ENCODE measurements around the gene FLVCR2. TPM values are rescaled to one million over a fixed set of nuclear protein-coding genes. Genes with fewer than 3 reads are reported as not detected.

The FLVCR2 gene
- total RNA-seq, 1 donor from 2014 or later = 1.8 TPM

DNA sequence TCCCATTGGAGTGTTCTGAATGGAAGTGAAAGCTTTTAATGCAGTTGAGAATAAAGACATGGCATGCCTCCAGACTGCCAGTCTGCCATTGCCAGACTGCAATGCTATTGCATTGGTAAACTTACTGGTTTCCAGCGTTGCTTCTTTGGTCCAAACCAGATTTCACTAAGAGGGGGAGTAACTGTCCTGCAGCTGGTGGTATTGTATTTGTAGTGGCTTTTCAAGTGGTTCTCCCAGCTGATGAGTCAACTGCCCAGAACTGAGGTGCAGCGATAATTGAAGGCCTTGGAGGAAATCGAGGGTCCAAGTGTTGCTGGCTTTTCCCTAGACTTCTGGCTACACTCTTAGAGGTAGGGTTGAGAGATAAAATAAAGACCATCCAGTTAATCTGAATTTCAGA, 50.4 kb downstream of the FLVCR2 start:
- DNase-seq (ENCODE audit: low read depth in 2 of 2) = no peak

DNA sequence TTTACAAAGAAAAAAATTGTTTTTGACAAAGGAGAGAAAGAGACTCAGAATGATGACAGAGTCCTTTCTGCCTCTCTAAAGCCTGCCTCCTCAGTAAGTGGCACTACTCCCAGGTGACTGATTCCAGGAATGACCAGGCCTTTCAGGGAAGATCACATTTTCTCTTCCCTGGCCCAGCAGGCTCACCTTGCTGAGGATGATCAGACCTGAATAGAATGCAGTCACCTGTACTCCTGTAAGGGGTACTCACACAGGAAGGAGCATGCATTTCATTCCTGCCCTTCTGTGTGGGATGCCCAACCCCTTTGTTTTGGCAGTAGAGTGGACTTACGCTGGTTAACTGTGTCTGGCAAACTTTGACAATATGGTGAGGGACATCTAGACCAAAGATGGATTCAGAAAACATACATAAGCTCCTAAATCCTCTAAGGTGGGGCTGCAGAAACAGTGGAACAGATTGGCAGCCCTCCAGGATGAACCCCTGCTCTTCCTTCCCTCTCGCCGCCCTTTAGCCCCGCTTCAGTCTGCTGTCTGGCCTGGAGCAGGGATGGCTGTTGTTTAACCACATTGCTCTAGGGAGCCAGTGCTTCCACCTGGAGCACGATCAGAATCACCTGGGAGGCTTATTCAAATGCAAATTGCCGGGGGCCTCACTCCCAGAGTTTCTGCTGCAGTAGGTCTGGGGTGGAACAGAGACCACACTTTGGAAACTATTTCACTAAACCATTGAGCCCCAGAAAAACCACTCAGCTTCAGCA, 52.5 kb downstream of the FLVCR2 start:
- no peak for DNase-seq (ENCODE audit: low read depth in 2 of 2)

DNA sequence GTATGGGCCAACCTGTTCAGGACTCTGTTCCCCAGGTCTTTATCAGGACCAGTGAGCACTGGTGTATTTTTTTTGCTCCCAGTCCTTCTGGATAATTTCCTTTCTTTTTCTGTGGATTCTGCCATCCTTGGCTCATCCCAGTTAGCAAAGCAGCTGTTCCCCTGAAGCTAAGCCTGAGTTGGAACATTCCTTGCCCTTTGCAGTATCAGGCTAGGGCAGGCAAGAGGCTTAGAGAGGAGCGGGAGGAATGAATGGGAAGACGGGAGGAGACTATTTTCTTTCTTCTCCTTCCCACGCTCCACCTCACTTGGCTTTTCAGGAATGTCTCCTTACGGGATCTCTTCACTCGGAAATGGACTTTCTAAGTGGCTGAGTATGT, 53.0 kb downstream of the FLVCR2 start:
- DNase-seq (ENCODE audit: low read depth in 2 of 2) = no peak

GRCh38 chr14:75634848-75635247, 56.4 kb downstream of the FLVCR2 start:
- no peak for DNase-seq (ENCODE audit: low read depth in 2 of 2)

DNA sequence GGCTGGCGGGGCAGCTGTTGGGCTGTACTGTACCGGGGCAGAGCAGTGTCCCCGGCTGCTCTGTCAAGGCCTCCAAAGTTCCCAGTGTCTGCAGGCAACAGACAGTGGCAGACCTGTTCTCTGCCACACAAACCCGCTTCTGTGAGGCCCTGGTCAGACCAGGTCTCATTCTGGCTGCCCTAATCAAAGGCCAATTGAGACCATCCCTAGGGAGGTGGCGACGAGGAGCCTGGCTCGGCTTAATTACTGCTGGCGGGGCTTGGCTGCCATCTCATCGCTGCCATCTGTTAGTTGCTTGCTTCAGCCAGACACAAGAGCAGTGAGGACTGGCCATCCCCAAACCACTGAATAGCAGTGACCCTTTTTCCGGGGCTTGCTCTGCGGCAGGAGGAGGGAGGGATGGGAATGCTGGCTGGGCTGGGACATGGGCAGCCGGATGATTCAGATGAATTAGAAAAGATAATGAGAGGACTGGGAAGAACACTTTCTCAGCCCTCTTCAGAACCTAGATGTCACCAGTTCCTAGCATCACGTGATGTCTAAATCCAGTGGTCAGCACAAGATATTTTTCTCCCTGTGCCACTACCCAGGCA, 57.8 kb downstream of the FLVCR2 start:
- DNase-seq (ENCODE audit: low read depth in 2 of 2) = no peak

DNA sequence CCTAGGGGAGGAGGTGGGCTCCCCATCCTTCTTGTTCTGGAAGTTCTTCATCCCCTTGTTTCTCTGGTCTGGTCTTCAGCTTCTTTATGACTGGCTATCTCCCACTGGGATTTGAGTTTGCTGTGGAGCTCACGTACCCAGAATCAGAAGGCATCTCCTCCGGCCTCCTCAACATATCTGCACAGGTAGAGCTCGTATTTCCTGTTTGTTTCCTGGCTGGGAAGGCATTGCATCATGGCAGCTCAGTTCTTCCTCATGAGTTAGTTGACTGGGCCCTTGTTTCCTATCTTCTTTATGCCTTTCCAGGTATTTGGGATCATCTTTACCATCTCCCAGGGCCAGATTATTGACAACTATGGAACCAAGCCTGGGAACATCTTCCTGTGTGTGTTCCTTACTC, 62.5 kb downstream of the FLVCR2 start:
- no peak for DNase-seq (ENCODE audit: low read depth in 2 of 2)

DNA sequence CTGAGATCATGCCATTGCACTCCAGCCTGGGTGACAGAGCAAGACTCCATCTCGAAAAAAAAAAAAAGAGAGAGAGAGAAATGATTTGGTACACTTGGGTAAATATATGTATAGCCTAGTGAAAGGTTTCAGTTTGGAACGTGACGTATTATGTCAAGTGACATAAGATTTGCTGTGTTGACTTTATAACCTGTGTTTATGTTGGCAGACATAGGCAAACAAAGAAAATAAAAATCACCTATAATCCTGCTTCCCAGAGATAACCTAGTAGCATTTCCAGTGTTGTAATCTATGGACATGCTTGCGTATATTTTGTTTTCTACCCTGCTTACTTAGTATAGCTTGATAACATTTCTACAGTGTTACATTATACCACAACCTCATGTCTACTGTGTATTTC, 65.6 kb downstream of the FLVCR2 start:
- peak; percentile 50 to 57 for DNase-seq (ENCODE audit: low read depth in 2 of 2)

DNA sequence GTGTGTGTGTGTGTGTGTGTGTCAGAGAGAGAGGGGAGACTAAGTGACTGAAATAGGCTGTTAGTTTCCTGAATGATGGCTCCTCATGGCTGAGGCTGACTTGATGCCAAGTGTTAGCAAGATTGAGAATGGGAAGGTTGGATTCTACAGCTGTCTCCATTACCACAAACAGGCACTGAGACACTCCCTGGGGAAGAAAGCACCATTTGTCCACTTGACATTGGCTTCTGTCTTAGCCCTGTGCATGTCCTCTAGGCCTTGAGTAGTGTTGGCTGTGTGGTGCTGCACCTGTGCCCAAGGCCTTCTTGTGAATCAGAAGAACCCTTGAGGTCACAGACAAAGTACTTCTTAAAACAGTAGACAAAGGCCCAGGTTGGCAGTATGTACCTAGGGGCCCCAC, 66.6 kb downstream of the FLVCR2 start:
- DNase-seq (ENCODE audit: low read depth in 2 of 2) = no peak

DNA sequence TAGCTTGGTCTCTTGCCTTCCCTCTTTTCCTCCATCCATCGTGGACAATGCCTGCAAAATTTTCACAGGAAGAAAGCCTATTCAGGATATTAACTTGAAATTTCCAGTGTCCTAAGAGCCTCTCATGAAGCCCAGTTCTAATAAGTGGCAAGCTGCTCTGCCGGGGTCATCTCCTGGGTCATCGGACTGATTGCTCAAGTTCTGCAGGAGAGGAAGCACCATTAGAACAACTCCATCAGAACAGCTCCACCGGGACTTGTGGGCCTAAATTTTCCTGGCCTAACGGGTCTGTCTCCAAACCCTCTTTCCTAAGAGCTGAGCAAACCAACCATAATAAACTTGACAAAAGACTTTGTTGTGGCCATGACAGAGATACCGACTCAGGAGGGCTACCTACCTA, 68.3 kb downstream of the FLVCR2 start:
- peak in 1 of 2 donors; percentile 32 for DNase-seq (ENCODE audit: low read depth in 2 of 2)

- DNase-seq (ENCODE audit: low read depth in 2 of 2) = peak in 1 of 2 donors; percentile 24
Measured at GRCh38 chr14:75647640-75648039, 69.2 kb downstream of the FLVCR2 start.

- peak; percentile 96 to 97 for DNase-seq (ENCODE audit: low read depth in 2 of 2)
Measured at GRCh38 chr14:75648066-75648838, 69.8 kb downstream of the FLVCR2 start.

DNA sequence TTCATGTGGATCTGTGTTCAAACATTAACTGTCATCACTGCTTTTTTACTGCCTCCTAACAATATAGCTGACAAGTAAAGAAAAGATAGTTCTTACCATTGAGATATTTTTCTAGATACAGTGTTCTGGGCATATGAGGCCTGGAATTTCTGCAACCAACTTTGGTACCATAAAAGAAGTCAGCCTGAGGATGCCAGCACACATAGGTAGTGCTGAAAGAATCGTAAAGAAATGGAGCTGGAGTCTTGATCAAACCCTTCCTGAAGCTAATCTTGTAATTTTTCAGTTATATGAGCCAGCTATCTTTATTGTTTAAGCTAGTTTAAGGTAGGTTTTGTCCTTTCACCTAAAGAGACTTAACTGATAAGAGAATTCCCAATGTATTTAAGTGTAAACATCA, 70.9 kb downstream of the FLVCR2 start:
- no peak for DNase-seq (ENCODE audit: low read depth in 2 of 2)

GRCh38 chr14:75649773-75650172, 71.4 kb downstream of the FLVCR2 start:
- no peak for DNase-seq (ENCODE audit: low read depth in 2 of 2)

DNA sequence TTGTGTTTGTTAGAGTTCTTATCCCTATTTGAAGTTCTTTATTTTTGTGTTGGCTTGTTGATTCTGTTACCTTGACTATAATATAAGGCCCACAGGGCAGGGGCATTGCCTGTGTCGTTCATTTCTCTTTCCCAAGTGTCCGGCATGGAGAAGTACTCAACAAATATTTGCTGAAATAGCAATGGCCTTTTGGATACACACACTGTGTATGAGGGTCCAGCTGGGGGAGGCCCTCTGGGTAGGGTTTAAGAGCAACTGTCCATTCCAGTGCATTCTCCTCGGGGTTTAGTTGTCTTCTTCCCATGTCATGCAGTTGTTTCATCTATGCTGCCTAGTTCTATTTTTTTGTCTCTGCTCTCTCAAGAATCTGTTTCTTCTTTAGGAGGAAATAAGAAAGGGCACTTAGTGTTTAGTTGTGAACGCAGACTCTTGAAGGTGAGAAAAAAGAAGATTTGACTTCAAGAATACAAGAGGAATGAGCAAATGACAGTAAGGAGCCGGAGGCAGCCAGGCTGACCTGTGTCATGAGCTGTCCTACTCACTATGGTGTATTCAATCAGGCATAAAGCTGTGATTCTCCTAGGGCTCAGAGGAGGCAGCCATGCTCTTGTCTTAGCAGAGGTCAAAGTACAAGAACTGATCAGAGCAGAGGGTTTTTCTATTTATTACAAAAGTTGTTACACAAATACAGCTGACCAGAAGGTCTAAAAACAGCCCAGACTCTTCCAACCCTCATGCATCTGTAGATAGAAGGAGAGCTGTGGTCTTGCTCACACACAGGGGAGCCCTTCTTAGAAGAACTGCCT, 72.0 kb downstream of the FLVCR2 start:
- no peak for DNase-seq (ENCODE audit: low read depth in 2 of 2)

DNA sequence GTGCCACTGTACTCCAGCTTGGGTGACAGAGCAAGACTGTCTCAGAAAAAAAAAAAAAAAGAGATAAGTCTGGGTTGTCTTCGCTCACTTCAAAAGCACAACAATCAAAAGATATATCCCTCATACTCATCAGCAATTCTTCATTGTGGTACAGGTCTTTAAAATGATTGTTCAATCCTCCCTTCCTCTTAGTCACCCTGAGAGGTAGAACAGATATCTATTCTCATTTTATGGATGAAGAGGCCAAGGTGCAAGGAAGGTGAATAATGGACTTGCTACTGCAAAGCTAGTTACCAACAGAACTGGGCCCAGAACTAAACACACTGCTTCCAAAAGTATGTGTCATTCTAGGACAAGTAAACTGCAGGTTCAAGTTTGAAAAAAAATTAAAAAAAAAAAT, 75.1 kb downstream of the FLVCR2 start:
- no peak for DNase-seq (ENCODE audit: low read depth in 2 of 2)

- peak; percentile 55 to 72 for DNase-seq (ENCODE audit: low read depth in 2 of 2)
Measured at GRCh38 chr14:75654127-75654732, 75.8 kb downstream of the FLVCR2 start.

- no peak for DNase-seq (ENCODE audit: low read depth in 2 of 2)
Measured at GRCh38 chr14:75655235-75655634, 76.8 kb downstream of the FLVCR2 start.

DNA sequence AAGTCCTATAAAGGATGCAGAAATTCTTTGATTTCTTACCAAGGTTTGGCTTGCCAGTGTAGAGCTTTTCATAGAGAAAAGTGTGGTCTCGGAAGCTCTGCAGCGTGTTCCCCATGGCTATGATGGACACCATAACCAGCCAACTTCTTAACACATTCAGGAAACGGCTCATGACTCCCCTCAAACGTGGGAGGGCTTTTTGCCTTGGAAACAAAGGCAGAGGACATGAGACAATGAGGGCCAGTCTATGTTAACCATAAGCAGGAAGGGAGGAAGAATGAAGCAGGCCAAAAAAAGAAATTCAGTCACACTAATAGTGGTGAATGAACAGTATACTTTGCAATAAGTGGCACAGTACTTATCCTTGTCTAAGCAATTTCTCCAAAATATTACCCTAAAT, 78.9 kb downstream of the FLVCR2 start:
- peak; percentile 29 to 76 for DNase-seq (ENCODE audit: low read depth in 2 of 2)

- no peak for DNase-seq (ENCODE audit: low read depth in 2 of 2)
Measured at GRCh38 chr14:75658957-75659356, 80.5 kb downstream of the FLVCR2 start.

DNA sequence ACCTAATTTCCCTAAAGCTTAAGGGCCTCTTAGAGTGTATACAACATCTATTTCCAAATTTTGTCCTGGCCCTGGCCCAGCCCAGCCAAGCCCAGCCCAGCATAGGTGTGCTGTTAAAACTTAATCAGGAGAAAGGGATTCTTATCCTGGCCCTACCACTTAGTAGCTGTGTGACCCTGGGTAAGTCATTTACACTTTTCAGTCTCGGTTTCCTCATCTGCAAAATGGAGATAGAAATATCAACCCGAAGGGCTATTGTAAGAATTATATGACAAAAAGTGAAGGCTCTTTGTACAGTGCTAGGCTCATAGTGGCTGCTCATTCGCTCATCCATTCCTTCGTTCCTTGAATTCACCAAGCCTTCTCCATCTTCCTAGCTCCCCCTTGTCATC, 81.8 kb downstream of the FLVCR2 start:
- DNase-seq (ENCODE audit: low read depth in 2 of 2) = no peak

Measured in dermis microvascular lymphatic vessel endothelial cell (primary cell).